Stimulated activated CD8-positive, alpha-beta memory T cell treated with anti-CD3 and anti-CD28 coated beads, Interleukin-15, amount 100 ng/mL, for 48 hours (primary cell): ENCODE measurements around the gene CAMTA1.
A peak's percentile ranks its signal among the peaks of the same experiment; 100 is the strongest.
"Not testable (repeated sequence)": the region's sequence is repeated elsewhere in the genome, so short reads cannot be mapped to it uniquely, and the experiment has no call there.

Experiments used
- DNase-seq, 2 donors: peaks; one replicate each; pipeline ENCODE4 v3.0.0-alpha.2; 2020; ENCODE audit warnings: low read depth in 2 of 2

The CAMTA1 gene

DNA sequence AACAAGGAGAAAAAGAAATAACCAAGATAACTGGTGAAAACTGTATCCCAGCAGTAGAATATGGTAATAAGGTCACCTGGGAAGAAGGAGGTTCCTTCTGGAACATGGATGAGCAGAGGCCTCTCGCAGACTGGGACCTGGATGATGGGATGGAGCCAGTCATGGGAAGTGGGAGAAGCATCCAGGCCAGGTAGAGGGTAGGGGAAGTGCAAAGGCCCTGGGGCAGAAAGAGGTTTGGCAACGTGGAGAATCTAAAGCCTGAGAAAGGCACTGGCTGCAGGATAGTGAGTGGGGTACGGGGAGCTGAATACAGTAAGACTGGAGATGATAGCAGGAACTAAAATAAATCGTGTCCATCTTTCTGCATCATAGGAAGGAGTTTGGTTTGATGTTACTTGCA, 889.7 kb downstream of the CAMTA1 start:
- no peak for DNase-seq

GRCh38 chr1:7675431-7676273, 890.4 kb downstream of the CAMTA1 start:
- no peak for DNase-seq

DNA sequence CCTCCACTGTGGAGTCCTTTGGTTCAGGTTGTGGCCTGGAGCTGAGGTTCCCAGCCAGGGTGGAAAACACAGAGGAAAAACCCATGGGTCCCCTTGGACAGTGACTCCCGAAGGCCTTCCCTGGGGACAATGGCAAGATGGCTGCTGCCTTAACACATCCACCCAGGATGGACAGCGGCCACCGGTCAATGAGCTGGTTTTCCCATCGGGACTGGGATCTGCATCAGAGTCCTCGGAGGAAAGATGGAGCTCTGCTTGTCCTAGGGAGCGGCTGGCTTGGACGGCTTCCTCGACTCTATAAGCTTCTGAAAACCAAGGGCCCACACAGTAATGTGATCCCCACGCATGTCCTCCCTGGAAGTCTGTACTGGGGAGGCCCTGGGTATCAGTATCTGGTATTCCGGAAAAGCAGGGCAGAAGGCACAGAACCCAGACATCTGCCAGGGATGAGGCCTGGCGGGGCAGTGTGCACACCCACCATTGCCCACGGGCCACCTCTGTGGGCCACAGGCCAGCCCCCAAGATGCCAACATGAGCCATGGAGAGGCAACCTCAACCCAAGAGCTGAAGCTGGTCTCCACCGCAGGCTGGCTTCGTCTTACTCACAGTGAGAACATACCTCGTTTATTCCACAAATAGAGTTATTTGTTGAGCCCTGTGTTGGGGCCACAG, 891.2 kb downstream of the CAMTA1 start:
- DNase-seq = no peak

DNA sequence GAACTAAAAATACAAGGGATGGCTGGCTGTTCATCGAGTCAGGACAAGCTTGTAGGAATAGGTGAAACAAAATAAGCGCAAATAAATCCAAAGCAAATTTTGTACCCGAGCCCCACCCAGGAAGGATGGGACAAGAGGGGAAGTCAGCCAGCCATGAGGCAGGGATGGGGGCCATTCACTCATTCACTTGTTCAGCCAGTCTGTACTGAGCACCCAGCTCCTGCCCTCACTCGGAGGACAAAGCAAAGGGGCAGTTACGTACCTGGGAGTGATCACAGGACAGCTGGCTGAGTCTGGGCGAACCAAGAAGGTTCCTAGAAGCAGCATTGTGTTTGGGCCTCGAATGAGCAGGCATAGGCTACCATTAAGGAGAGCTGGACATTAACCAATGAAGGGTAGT, 891.9 kb downstream of the CAMTA1 start:
- DNase-seq = no peak

DNA sequence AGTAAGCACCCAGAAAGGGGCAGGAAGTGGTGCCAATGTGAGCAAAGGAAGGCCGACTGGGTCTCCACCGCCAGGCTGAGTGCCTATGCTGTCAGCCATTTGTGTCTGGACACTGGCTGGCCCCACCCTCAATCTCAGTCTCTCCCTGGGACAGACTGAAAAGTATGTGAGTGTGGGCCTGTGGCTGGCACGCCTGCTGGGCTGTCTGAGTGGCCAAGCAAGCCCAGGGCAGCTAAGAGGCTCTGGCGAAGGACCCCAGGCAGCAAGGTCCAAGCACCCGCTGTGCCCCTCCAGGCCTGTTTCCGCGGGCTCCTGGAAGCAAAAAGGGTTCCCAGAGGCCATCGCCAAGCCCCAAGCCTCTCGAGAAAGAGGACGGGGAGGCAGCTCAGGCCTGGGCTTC, 892.6 kb downstream of the CAMTA1 start:
- no peak for DNase-seq

GRCh38 chr1:7678491-7679158, 893.4 kb downstream of the CAMTA1 start:
- no peak for DNase-seq

- DNase-seq = no peak
Measured at GRCh38 chr1:7679159-7679872, 894.1 kb downstream of the CAMTA1 start.

DNA sequence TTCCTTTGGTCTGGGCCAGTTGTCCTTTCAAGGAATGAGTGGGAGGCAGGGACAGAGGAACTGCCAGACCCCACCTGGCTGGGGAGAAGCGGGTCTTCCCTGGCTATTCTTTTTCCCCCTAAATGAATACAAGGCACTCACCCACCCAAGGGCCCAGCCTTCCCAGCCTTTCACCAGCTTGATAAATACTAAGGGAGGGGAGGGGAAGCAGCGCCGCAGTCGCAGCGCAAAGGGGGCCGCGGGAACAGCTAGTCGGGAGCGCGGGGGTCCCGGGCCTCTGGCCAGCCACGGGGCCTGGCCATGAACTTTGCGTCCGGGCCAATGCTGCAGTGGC, 894.6 kb downstream of the CAMTA1 start:
- DNase-seq = no peak

DNA sequence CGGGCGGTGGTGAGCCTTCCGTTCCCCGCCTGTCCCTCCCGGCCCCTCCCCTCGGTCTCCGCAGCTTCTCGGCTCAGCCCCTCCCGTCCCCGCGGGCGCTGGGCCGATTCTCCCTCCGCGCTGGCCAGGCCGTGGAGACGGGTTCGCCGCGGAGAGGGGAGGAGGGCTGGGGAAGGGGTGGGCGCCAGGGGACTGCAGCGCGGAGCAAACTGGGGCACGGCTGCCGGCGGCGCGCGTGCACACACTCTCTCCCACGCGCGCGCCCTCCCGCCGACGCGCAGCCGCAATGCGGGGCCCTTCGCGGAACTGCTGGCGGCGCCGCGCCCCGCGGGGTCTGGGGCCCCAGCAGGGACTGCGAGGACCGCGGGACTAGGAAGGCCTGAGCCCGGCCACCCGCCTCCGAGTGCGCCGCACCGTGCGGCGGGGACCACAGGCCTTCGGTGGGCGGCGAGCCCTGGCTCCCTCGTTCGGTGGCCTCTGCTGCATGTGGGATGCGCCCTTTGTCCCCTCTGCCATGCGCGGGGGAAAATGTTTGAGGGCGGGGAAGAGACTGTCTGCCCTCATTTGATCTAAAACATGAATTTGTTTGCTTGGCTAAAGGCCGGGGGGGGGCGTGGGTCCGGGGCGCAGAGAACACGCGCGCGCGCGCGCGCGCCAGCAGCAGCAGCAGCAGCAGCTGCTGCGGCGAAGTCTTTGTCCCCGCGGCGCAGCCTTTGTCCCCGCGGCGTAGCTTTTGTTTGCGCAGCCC, 895.1 kb downstream of the CAMTA1 start:
- DNase-seq = peak in 1 of 2 donors; percentile 22

DNA sequence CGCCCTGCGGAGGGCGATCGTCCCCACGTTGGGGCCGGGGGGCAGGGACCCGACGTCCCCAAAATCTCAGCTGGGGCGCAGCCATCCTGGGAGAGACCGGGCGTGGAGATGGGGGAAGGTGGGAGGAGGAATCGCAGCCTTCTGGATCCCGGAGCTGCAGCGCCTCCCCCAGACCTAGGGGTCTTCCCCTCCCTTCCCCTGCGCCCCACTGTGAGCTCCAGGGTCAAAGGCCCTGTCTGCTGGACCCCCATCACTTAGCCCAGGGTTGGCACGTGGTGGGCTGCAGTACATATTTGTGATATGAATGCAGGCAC, 895.7 kb downstream of the CAMTA1 start:
- DNase-seq = no peak

GRCh38 chr1:7681401-7681800, 896.1 kb downstream of the CAMTA1 start:
- DNase-seq = no peak

DNA sequence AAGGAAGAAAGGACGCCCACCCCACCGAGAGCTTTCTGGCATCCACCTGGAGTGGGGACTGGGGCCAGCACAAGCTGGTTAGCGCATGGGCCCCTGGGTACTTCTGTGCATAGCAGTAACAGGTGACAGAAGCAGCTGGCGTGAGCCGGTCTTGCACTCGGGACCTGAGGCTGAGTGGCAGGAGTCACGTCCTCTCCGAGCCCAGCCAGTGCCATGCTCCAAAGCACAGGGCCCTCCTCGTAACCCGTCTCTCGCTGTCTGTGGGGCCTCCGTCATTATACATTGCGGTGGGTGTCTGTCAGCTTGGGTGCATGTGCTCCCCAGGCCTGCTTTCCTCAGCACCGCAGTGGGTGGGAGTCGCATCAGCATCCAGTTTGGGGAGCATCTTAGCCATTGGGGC, 898.3 kb downstream of the CAMTA1 start:
- no peak for DNase-seq

DNA sequence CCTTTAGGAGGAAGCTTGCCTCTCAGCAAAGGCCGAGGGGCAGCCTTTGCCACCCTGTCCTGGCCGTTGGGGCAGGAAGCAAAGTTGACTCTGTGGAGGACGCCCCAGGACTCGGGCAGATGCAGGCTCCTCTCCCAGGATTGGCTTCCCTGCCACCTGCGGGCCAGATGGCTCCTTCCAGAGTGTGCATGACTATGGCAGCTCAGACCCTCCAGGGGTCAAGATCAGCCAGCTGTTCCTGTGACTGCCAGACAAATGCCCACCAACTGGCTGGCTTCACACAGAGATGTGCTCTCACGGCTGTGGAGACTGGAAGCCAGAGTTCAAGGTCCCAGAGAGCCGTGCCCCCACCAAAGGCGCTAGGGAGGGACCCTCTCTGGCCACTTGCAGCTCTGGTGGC, 898.9 kb downstream of the CAMTA1 start:
- no peak for DNase-seq

- DNase-seq = no peak
Measured at GRCh38 chr1:7684861-7685635, 899.8 kb downstream of the CAMTA1 start.

- no peak for DNase-seq
Measured at GRCh38 chr1:7686301-7686850, 901.1 kb downstream of the CAMTA1 start.

DNA sequence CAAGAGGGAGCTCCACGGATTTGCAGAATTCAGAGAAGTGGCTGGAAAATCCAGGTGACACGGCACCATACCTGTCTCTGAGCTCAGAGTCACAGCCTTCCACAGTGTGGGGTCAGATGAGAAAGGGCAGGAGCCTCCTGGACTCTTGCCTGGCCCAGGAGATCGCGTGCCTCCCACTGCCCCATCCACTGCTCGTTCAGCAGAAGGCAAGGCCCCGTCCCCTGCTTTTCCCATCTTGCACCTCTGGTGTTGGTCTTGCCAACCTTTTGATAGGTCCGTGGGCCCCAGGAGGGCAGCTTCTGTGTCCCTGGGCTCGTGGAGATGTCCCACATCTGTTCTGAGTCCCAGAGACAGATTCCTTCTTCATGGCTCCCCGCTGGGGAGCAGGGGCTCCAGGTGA, 902.2 kb downstream of the CAMTA1 start:
- no peak for DNase-seq

GRCh38 chr1:7688659-7689058, 903.4 kb downstream of the CAMTA1 start:
- DNase-seq = no peak

DNA sequence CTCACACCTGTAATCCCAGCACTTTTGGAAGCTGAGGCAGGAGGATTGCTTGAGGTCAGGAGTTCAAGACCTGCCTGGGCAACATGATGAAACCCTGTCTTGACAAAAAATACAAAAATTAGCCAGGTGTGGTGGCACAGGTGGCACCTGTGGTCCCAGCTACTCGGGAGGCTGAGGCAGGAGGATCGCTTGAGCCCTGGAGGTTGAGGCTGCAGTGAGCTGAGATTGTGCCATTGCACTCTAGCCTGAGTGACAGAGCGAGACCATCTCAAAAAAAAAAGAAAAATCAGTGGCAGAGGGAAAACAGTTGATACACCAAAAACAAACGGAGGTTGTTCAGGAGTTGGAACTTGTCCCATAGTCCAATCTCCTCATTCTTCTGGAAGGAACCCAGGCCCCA, 904.1 kb downstream of the CAMTA1 start:
- DNase-seq = not testable (repeated sequence)

- DNase-seq = no peak
Measured at GRCh38 chr1:7690076-7690475, 904.8 kb downstream of the CAMTA1 start.

GRCh38 chr1:7690496-7691182, 905.4 kb downstream of the CAMTA1 start:
- no peak for DNase-seq
